Neutrophil (primary cell): Measurements from ENCODE around the gene FAM163B.

Experiments used
- H3K27ac ChIP-seq: fragments of 200-600 bp; sonication (generic); 2 replicates; pipeline ENCODE4 v1.5.1; 2016; ENCODE audit warnings: mild to moderate bottlenecking, moderate library complexity
- H3K27me3 ChIP-seq: fragments of 200-600 bp; sonication (generic); 2 replicates; pipeline ENCODE4 v1.6.0; 2016; ENCODE audit warnings: mild to moderate bottlenecking
- H3K36me3 ChIP-seq: fragments of 200-600 bp; sonication (generic); 2 replicates; pipeline ENCODE4 v1.5.1; 2017
- H3K4me1 ChIP-seq, 2 experiments: fragments of 200-600 bp in 1 of 2; sonication (generic) in 1 of 2; 1 replicate in 1 of 2; 2 replicates in 1 of 2; pipeline versions ENCODE4 v1.5.1 to v1.6.1; 2013 to 2016; ENCODE audit warnings: low read depth in 1 of 2, low read length in 1 of 2, mild to moderate bottlenecking in 1 of 2, moderate library complexity in 1 of 2; ENCODE audit not compliant: control insufficient read depth in 1 of 2, insufficient read depth in 1 of 2
- H3K4me3 ChIP-seq, 2 experiments: fragments of 200-600 bp in 1 of 2; sonication (generic) in 1 of 2; 1 replicate in 1 of 2; 2 replicates in 1 of 2; pipeline ENCODE4 v1.5.1; 2013 to 2016; ENCODE audit warnings: low read depth in 1 of 2, low read length in 1 of 2, mild to moderate bottlenecking in 1 of 2, moderate library complexity in 1 of 2
- H3K9me3 ChIP-seq: fragments of 200-600 bp; sonication (generic); 2 replicates; pipeline ENCODE4 v1.5.1; 2016
- TF ChIP-seq, protein P1 (sequence below): fragments of 200-600 bp; sonication (generic); IDR thresholded peaks from 2 replicates; pipeline ENCODE4 v1.5.1; 2016; ENCODE audit warnings: antibody characterized with exemption

FAM163B gene

GRCh38 chr9:133576031-133576874 is 32.9 kb downstream of the FAM163B start:
- no peaks in the 10 kb centered on the region for H3K4me1 ChIP-seq
- H3K4me3 ChIP-seq = no peak overlapping the region
- H3K36me3 ChIP-seq = no peaks in the 10 kb centered on the region
- TF ChIP-seq, protein P1, sequence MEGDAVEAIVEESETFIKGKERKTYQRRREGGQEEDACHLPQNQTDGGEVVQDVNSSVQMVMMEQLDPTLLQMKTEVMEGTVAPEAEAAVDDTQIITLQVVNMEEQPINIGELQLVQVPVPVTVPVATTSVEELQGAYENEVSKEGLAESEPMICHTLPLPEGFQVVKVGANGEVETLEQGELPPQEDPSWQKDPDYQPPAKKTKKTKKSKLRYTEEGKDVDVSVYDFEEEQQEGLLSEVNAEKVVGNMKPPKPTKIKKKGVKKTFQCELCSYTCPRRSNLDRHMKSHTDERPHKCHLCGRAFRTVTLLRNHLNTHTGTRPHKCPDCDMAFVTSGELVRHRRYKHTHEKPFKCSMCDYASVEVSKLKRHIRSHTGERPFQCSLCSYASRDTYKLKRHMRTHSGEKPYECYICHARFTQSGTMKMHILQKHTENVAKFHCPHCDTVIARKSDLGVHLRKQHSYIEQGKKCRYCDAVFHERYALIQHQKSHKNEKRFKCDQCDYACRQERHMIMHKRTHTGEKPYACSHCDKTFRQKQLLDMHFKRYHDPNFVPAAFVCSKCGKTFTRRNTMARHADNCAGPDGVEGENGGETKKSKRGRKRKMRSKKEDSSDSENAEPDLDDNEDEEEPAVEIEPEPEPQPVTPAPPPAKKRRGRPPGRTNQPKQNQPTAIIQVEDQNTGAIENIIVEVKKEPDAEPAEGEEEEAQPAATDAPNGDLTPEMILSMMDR = no peak
- H3K9me3 ChIP-seq = no peaks in the 10 kb centered on the region
- H3K27ac ChIP-seq = no peak overlapping the region
- H3K27me3 ChIP-seq = peaks cover 62% of the 10 kb centered on the region

GRCh38 chr9:133575186-133576030 is 33.8 kb downstream of the FAM163B start:
- TF ChIP-seq, protein P1 = no peak
- Histone ChIP-seq H3K27ac (no peak overlapping the region), H3K27me3 (peaks cover 55% of the 10 kb centered on the region), H3K4me1 (no peaks in the 10 kb centered on the region), H3K9me3 (no peaks in the 10 kb centered on the region), H3K36me3 (no peaks in the 10 kb centered on the region), H3K4me3 (no peak overlapping the region)

- Histone ChIP-seq H3K27me3 (peaks cover 49% of the 10 kb centered on the region), H3K9me3 (no peaks in the 10 kb centered on the region), H3K27ac (no peak overlapping the region), H3K4me1 (no peaks in the 10 kb centered on the region), H3K36me3 (no peaks in the 10 kb centered on the region), H3K4me3 (no peak overlapping the region)
- TF ChIP-seq, protein P1 = no peak
Observed at GRCh38 chr9:133574771-133575170, 34.4 kb downstream of the FAM163B start.

DNA sequence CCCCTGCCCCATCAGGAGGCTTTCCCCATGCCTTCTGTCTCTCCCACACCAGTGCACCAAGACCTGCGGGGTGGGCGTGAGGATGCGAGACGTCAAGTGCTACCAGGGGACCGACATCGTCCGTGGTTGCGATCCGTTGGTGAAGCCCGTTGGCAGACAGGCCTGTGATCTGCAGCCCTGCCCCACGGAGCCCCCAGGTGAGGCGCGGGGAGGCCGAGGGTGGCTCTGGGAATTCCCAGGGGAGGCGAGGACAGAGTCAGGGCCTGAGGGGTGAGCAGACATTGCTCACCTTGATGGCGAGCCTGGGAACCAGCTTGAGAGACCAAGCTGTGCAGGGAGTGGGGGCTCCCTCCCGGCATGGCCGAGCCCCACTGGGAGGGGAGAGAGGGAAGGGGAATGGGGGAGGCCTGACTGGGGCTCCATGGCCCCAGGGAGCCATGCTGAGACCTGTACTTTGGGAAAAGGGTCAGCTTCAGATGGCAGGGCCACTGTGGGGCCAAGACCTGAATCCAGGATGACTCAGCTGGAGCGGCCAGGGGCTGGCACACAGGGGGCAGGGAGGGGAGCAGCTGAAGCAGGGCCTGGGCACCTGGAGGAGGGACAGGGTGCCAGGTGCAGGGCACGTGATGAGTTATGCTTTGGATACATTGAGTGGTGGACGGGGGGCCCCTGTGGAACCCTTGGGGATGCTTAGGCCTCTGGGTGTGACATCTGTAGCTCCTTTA is 35.2 kb downstream of the FAM163B start:
- Histone ChIP-seq H3K4me1 (no peaks in the 10 kb centered on the region), H3K9me3 (no peaks in the 10 kb centered on the region), H3K36me3 (no peaks in the 10 kb centered on the region), H3K27me3 (peaks cover 41% of the 10 kb centered on the region), H3K27ac (no peak overlapping the region), H3K4me3 (no peak overlapping the region)
- TF ChIP-seq, protein P1 = no peak

- TF ChIP-seq, protein P1 = no peak
- H3K9me3 ChIP-seq = no peaks in the 10 kb centered on the region
- no peaks in the 10 kb centered on the region for H3K4me1 ChIP-seq
- no peak overlapping the region for H3K27ac ChIP-seq
- H3K27me3 ChIP-seq = peaks cover 30% of the 10 kb centered on the region
- no peak overlapping the region for H3K4me3 ChIP-seq
- no peaks in the 10 kb centered on the region for H3K36me3 ChIP-seq
Observed at GRCh38 chr9:133572821-133573361, 36.3 kb downstream of the FAM163B start.
